ENCODE measurements around the gene ATP5F1E. TPM values are rescaled to one million over a fixed set of nuclear protein-coding genes. Genes with fewer than 3 reads are reported as not detected.
A peak's percentile ranks its signal among the peaks of the same experiment; 100 is the strongest.

ATP5F1E gene
- total and polyA plus RNA-seq, 9 of the 15 experiments (the other 6 are each of a cell fraction or from before 2014, with no cell fraction given), result 60.3 to 162 (median 113) TPM

GRCh38 chr20:59042151-59042795 lies 10.1 kb upstream of the ATP5F1E start, which contains the start of gene PRELID3B (continued):
- TF ChIP-seq ZBTB33 (CRISPR knock-in tag; IDR thresholded peaks at IDR 0.05), result peak; percentile 74
- peak; percentile 95 for TF ChIP-seq FOXK1 (CRISPR knock-in tag; IDR thresholded peaks at IDR 0.05; ENCODE audit: borderline replicate concordance)
- TF ChIP-seq SMAD4 (CRISPR knock-in tag; conservative IDR thresholded peaks at IDR 0.05), result no peak; the same call in 1 of the 2 replicates
- no peak for TF ChIP-seq HDAC2 (IDR thresholded peaks at IDR 0.05)
- no peak for TF ChIP-seq OTX1 (CRISPR knock-in tag; IDR thresholded peaks at IDR 0.05)
- TF ChIP-seq NCOR1 (IDR thresholded peaks at IDR 0.05), result no peak
- no peak for TF ChIP-seq CUX1 (CRISPR knock-in tag; IDR thresholded peaks at IDR 0.05)
- TF ChIP-seq SMARCC2 (IDR thresholded peaks at IDR 0.05; ENCODE audit: low read depth), result no peak
- 0 out of 2 replicates have a peak, but pooled peaks have one; percentile 46 for TF ChIP-seq NFRKB (IDR thresholded peaks at IDR 0.05; ENCODE audit: low read depth)
- TF ChIP-seq HOMEZ (CRISPR knock-in tag; IDR thresholded peaks at IDR 0.05), result no peak
- TF ChIP-seq GABPB1 (CRISPR knock-in tag; IDR thresholded peaks at IDR 0.05), result peak; percentile 7; the same call in 1 of the 2 replicates
- TF ChIP-seq FOSL1 (tag; conservative IDR thresholded peaks at IDR 0.05), result no peak
- TF ChIP-seq, protein P1, sequence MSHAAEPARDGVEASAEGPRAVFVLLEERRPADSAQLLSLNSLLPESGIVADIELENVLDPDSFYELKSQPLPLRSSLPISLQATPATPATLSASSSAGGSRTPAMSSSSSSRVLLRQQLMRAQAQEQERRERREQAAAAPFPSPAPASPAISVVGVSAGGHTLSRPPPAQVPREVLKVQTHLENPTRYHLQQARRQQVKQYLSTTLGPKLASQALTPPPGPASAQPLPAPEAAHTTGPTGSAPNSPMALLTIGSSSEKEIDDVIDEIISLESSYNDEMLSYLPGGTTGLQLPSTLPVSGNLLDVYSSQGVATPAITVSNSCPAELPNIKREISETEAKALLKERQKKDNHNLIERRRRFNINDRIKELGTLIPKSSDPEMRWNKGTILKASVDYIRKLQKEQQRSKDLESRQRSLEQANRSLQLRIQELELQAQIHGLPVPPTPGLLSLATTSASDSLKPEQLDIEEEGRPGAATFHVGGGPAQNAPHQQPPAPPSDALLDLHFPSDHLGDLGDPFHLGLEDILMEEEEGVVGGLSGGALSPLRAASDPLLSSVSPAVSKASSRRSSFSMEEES (CRISPR knock-in tag; IDR thresholded peaks at IDR 0.05), result no peak
- TF ChIP-seq PHF20 (IDR thresholded peaks at IDR 0.05; ENCODE audit: partially characterized antibody), result peak; percentile 65
- peak; percentile 49; the same call in 1 of the 2 replicates for TF ChIP-seq SIN3B (IDR thresholded peaks at IDR 0.05; ENCODE audit: low read depth)
- peak; percentile 99 for TF ChIP-seq ZNF316 (IDR thresholded peaks at IDR 0.05)
- TF ChIP-seq ZNF253 (CRISPR knock-in tag; conservative IDR thresholded peaks at IDR 0.05), result no peak
- no peak for TF ChIP-seq GTF2B (IDR thresholded peaks at IDR 0.05; ENCODE audit: extremely low read depth, insufficient read length)
